GM12878 (cell line): ENCODE measurements around the gene ADCY5. TPM values are rescaled to one million over a fixed set of nuclear protein-coding genes. Genes with fewer than 3 reads are reported as not detected.

Experiments used
- ATF7 ChIP-seq: fragments of 450-650 bp; IDR thresholded peaks from 2 replicates; pipeline ENCODE4 v1.6.1; 2016; ENCODE audit warnings: low read depth, mild to moderate bottlenecking
- BACH1 ChIP-seq: fragments of 450-650 bp; IDR thresholded peaks from 2 replicates; pipeline ENCODE4 v1.6.1; 2017; ENCODE audit warnings: mild to moderate bottlenecking, borderline replicate concordance
- CHD4 ChIP-seq: fragments of 200-600 bp; sonication (generic); IDR thresholded peaks from 2 replicates; pipeline ENCODE4 v1.6.1; 2016; ENCODE audit warnings: mild to moderate bottlenecking
- JUND ChIP-seq: IDR thresholded peaks from 2 replicates; pipeline ENCODE4 v1.6.1; 2012; ENCODE audit warnings: low read depth, mild to moderate bottlenecking, low read length, improper control_type of control experiment, moderate library complexity
- NFIC ChIP-seq: IDR thresholded peaks from 2 replicates; pipeline ENCODE4 v1.6.1; 2012; ENCODE audit warnings: low read depth, mild to moderate bottlenecking, inconsistent platforms, low read length, moderate library complexity
- NR2C2 ChIP-seq: IDR thresholded peaks from 2 replicates; pipeline ENCODE4 v1.6.1; 2011; ENCODE audit warnings: borderline replicate concordance, low read depth; ENCODE audit not compliant: control insufficient read depth, insufficient read length
- RAD51 ChIP-seq: fragments of 450-650 bp; IDR thresholded peaks from 2 replicates; pipeline ENCODE4 v1.6.1; 2016; ENCODE audit warnings: moderate library complexity, mild to moderate bottlenecking, inconsistent platforms
- SREBF2 ChIP-seq: IDR thresholded peaks from 2 replicates; pipeline ENCODE4 v1.6.1; 2012; ENCODE audit warnings: mild to moderate bottlenecking, low read length
- TCF7 ChIP-seq: IDR thresholded peaks from 2 replicates; pipeline ENCODE4 v1.6.1; 2014; ENCODE audit warnings: antibody characterized with exemption, borderline replicate concordance
- ZBED1 ChIP-seq: IDR thresholded peaks from 2 replicates; pipeline ENCODE4 v1.6.1; 2016; ENCODE audit warnings: borderline replicate concordance
- polyA plus RNA-seq, 11 experiments: library from polyadenylated mRNA; depleted of rRNA in 4 of 11; unstranded in 6 of 11; stranded (reverse) in 5 of 11; fragments of >200 nt; fragmentation: Nextera tagmentation in 4 of 11; fragmentation: Illumina TruSeq in 1 of 11; extraction: Ambion mirVana in 4 of 11; extraction: Trizol in 1 of 11; gene quantifications; 1 replicate in 1 of 11; 2 replicates in 10 of 11; pipeline versions ENCODE4 v1.2.1 to v1.2.3, GENCODE V29; 2011 to 2016; ENCODE audit warnings: inconsistent platforms in 2 of 11, missing spikeins in 2 of 11, low read depth in 1 of 11
- total RNA-seq, 4 experiments: library from RNA; depleted of rRNA in 3 of 4; stranded (reverse); fragments of >200 nt in 3 of 4; fragmentation: Illumina TruSeq in 1 of 4; extraction: Trizol in 1 of 4; gene quantifications; 2 replicates each; pipeline versions ENCODE4 v1.2.1 to v1.2.3, GENCODE V29; 2013 to 2021
- TF ChIP-seq, protein P1 (sequence below): fragments of 450-650 bp; formaldehyde crosslinking; IDR thresholded peaks from 2 replicates; pipeline ENCODE4 v1.5.0; 2022; ENCODE audit warnings: mild to moderate bottlenecking, missing genetic modification characterization
- TF ChIP-seq, protein P2 (sequence below), 3 experiments: IDR thresholded peaks in 2 of 3; conservative IDR thresholded peaks in 1 of 3; 2 replicates each; pipeline ENCODE4 v1.5.1; 2011; ENCODE audit warnings: low read depth in 3 of 3, low read length in 3 of 3, mild to moderate bottlenecking in 3 of 3, control low read depth in 2 of 3, moderate library complexity in 2 of 3, inconsistent platforms in 1 of 3, mixed read lengths in 1 of 3; ENCODE audit not compliant: control insufficient read depth in 2 of 3, insufficient read depth in 1 of 3; ENCODE audit errors: extremely low read depth in 1 of 3
- TF ChIP-seq, protein P3 (sequence below): fragments of 450-650 bp; IDR thresholded peaks from 2 replicates; pipeline ENCODE4 v1.6.1; 2014; ENCODE audit warnings: mild to moderate bottlenecking
- TF ChIP-seq, protein P4 (sequence below): IDR thresholded peaks from 2 replicates; pipeline ENCODE4 v1.6.1; 2012; ENCODE audit warnings: mild to moderate bottlenecking, low read depth, low read length

ADCY5 gene
- total and polyA plus RNA-seq, 10 of the 15 experiments (the other 5 are each of a cell fraction or from before 2014, with no cell fraction given): under 0.01 to 0.24 (median 0.02) TPM; not detected in 4

DNA sequence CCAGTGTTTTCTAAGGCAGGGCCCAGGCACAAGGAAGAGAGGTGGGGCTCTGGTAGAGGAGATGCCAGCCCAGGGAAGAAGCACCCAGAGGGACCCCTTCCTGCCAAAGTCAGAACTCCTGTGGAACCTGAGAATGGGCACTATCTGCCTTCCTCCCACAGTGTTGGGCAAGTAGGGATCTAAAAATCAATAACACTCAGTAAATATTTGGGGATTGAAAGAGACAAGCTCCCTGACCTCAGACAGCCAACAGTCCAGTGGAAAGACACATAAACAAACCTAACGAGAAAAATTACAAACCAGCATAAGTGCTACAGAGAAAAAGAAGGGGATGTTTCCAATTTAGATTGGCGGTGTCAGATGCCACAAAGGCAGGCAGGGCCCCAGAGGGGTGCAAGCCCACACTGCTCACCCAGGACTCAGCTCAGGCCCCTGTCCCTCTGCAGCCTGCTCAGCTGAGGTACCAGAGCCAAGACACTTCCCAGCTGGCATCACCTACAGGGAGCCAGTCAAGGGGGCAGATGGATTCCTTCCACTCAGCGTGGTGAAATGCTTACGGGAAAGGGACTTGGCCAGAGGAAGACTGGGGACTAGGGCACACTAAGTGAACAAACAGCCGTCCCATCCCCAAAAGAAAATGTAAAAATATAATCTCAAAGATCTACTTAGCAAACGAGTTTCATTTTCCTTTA is 15.9 kb downstream of the ADCY5 start (continued):
- TF ChIP-seq, protein P1, sequence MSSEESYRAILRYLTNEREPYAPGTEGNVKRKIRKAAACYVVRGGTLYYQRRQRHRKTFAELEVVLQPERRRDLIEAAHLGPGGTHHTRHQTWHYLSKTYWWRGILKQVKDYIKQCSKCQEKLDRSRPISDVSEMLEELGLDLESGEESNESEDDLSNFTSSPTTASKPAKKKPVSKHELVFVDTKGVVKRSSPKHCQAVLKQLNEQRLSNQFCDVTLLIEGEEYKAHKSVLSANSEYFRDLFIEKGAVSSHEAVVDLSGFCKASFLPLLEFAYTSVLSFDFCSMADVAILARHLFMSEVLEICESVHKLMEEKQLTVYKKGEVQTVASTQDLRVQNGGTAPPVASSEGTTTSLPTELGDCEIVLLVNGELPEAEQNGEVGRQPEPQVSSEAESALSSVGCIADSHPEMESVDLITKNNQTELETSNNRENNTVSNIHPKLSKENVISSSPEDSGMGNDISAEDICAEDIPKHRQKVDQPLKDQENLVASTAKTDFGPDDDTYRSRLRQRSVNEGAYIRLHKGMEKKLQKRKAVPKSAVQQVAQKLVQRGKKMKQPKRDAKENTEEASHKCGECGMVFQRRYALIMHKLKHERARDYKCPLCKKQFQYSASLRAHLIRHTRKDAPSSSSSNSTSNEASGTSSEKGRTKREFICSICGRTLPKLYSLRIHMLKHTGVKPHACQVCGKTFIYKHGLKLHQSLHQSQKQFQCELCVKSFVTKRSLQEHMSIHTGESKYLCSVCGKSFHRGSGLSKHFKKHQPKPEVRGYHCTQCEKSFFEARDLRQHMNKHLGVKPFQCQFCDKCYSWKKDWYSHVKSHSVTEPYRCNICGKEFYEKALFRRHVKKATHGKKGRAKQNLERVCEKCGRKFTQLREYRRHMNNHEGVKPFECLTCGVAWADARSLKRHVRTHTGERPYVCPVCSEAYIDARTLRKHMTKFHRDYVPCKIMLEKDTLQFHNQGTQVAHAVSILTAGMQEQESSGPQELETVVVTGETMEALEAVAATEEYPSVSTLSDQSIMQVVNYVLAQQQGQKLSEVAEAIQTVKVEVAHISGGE (CRISPR knock-in tag): no peak
- TF ChIP-seq CHD4 (no peak), TCF7 (no peak), ATF7 (no peak), SREBF2 (no peak), ZBED1 (no peak), RAD51 (no peak), NFIC (no peak), BACH1 (no peak), JUND (no peak), NR2C2 (no peak)
- TF ChIP-seq, protein P2, sequence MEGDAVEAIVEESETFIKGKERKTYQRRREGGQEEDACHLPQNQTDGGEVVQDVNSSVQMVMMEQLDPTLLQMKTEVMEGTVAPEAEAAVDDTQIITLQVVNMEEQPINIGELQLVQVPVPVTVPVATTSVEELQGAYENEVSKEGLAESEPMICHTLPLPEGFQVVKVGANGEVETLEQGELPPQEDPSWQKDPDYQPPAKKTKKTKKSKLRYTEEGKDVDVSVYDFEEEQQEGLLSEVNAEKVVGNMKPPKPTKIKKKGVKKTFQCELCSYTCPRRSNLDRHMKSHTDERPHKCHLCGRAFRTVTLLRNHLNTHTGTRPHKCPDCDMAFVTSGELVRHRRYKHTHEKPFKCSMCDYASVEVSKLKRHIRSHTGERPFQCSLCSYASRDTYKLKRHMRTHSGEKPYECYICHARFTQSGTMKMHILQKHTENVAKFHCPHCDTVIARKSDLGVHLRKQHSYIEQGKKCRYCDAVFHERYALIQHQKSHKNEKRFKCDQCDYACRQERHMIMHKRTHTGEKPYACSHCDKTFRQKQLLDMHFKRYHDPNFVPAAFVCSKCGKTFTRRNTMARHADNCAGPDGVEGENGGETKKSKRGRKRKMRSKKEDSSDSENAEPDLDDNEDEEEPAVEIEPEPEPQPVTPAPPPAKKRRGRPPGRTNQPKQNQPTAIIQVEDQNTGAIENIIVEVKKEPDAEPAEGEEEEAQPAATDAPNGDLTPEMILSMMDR (IDR thresholded peaks at IDR 0.05 in 2 of 3, conservative IDR thresholded peaks at IDR 0.05 in 1 of 3; ENCODE audit: control insufficient read depth in 2 of 3, extremely low read depth in 1 of 3, insufficient read depth in 1 of 3, low read depth in 3 of 3, low read length in 3 of 3): no peak
- TF ChIP-seq, protein P3, sequence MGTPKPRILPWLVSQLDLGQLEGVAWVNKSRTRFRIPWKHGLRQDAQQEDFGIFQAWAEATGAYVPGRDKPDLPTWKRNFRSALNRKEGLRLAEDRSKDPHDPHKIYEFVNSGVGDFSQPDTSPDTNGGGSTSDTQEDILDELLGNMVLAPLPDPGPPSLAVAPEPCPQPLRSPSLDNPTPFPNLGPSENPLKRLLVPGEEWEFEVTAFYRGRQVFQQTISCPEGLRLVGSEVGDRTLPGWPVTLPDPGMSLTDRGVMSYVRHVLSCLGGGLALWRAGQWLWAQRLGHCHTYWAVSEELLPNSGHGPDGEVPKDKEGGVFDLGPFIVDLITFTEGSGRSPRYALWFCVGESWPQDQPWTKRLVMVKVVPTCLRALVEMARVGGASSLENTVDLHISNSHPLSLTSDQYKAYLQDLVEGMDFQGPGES: no peak
- TF ChIP-seq, protein P4, sequence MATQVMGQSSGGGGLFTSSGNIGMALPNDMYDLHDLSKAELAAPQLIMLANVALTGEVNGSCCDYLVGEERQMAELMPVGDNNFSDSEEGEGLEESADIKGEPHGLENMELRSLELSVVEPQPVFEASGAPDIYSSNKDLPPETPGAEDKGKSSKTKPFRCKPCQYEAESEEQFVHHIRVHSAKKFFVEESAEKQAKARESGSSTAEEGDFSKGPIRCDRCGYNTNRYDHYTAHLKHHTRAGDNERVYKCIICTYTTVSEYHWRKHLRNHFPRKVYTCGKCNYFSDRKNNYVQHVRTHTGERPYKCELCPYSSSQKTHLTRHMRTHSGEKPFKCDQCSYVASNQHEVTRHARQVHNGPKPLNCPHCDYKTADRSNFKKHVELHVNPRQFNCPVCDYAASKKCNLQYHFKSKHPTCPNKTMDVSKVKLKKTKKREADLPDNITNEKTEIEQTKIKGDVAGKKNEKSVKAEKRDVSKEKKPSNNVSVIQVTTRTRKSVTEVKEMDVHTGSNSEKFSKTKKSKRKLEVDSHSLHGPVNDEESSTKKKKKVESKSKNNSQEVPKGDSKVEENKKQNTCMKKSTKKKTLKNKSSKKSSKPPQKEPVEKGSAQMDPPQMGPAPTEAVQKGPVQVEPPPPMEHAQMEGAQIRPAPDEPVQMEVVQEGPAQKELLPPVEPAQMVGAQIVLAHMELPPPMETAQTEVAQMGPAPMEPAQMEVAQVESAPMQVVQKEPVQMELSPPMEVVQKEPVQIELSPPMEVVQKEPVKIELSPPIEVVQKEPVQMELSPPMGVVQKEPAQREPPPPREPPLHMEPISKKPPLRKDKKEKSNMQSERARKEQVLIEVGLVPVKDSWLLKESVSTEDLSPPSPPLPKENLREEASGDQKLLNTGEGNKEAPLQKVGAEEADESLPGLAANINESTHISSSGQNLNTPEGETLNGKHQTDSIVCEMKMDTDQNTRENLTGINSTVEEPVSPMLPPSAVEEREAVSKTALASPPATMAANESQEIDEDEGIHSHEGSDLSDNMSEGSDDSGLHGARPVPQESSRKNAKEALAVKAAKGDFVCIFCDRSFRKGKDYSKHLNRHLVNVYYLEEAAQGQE: no peak
